ENCODE measurements around the gene IGFBP3. TPM values are rescaled to one million over a fixed set of nuclear protein-coding genes. Genes with fewer than 3 reads are reported as not detected.

IGFBP3 gene
- polyA plus RNA-seq, 1 donor from 2014 or later, result 0.33 TPM

- Mint-ChIP-seq H3K4me1 (peaks cover 3 to 5% (median 3%) of the 10 kb centered on the region in 3 donors), H3K4me3 (no peak overlapping the region), H3K36me3 (no peaks in the 10 kb centered on the region), H3K27ac (no peak overlapping the region), H3K27me3 (peaks cover 37% of the 10 kb centered on the region), H3K9me3 (peaks cover 0 to 2% (median 0%) of the 10 kb centered on the region in 3 donors)
These were observed 4.0 kb downstream of the IGFBP3 start for GRCh38 chr7:45917064-45917463.

- Mint-ChIP-seq H3K27ac (no peak overlapping the region), H3K4me1 (peaks cover 0 to 3% (median 3%) of the 10 kb centered on the region in 3 donors), H3K9me3 (peaks cover 0 to 2% (median 0%) of the 10 kb centered on the region in 3 donors), H3K36me3 (no peaks in the 10 kb centered on the region), H3K27me3 (peaks cover 30% of the 10 kb centered on the region), H3K4me3 (no peak overlapping the region)
These were observed 5.5 kb downstream of the IGFBP3 start for GRCh38 chr7:45915606-45916005.

GRCh38 chr7:45914911-45915310, 6.2 kb downstream of the IGFBP3 start:
- no peak overlapping the region for H3K27ac Mint-ChIP-seq
- no peaks in the 10 kb centered on the region for H3K36me3 Mint-ChIP-seq
- peaks cover 0 to 3% (median 0%) of the 10 kb centered on the region in 3 donors for H3K4me1 Mint-ChIP-seq
- peaks cover 0 to 2% (median 0%) of the 10 kb centered on the region in 3 donors for H3K9me3 Mint-ChIP-seq
- peaks cover 24% of the 10 kb centered on the region for H3K27me3 Mint-ChIP-seq
- H3K4me3 Mint-ChIP-seq, result no peak overlapping the region

GRCh38 chr7:45912972-45913371, 8.1 kb downstream of the IGFBP3 start:
- Mint-ChIP-seq H3K27me3 (peaks cover 12% of the 10 kb centered on the region), H3K9me3 (peaks cover 0 to 3% (median 2%) of the 10 kb centered on the region in 3 donors), H3K36me3 (no peaks in the 10 kb centered on the region), H3K27ac (no peak overlapping the region), H3K4me1 (no peaks in the 10 kb centered on the region), H3K4me3 (no peak overlapping the region)

GRCh38 chr7:45911311-45911710, 9.8 kb downstream of the IGFBP3 start:
- Mint-ChIP-seq H3K27ac (no peak overlapping the region), H3K27me3 (peaks cover 5% of the 10 kb centered on the region), H3K36me3 (no peaks in the 10 kb centered on the region), H3K4me1 (no peaks in the 10 kb centered on the region), H3K4me3 (no peak overlapping the region), H3K9me3 (peaks cover 0 to 6% (median 3%) of the 10 kb centered on the region in 3 donors)

- Mint-ChIP-seq H3K36me3 (no peaks in the 10 kb centered on the region), H3K4me1 (no peaks in the 10 kb centered on the region), H3K4me3 (no peak overlapping the region), H3K9me3 (peaks cover 0 to 6% (median 3%) of the 10 kb centered on the region in 3 donors), H3K27me3 (peaks cover 1% of the 10 kb centered on the region), H3K27ac (no peak overlapping the region)
These were observed 10.2 kb downstream of the IGFBP3 start for GRCh38 chr7:45910855-45911254.

GRCh38 chr7:45909561-45909960, 11.5 kb downstream of the IGFBP3 start:
- no peaks in the 10 kb centered on the region for H3K4me1 Mint-ChIP-seq
- H3K36me3 Mint-ChIP-seq, result no peaks in the 10 kb centered on the region
- H3K9me3 Mint-ChIP-seq, result peaks cover 0 to 6% (median 3%) of the 10 kb centered on the region in 3 donors
- H3K27ac Mint-ChIP-seq, result no peak overlapping the region
- H3K4me3 Mint-ChIP-seq, result no peak overlapping the region
- no peaks in the 10 kb centered on the region for H3K27me3 Mint-ChIP-seq

- H3K4me1 Mint-ChIP-seq, result no peaks in the 10 kb centered on the region
- no peaks in the 10 kb centered on the region for H3K36me3 Mint-ChIP-seq
- H3K27me3 Mint-ChIP-seq, result peaks cover 10% of the 10 kb centered on the region
- no peak overlapping the region for H3K4me3 Mint-ChIP-seq
- H3K27ac Mint-ChIP-seq, result no peak overlapping the region
- H3K9me3 Mint-ChIP-seq, result peaks cover 0 to 12% (median 8%) of the 10 kb centered on the region in 3 donors
These were observed 18.3 kb downstream of the IGFBP3 start for GRCh38 chr7:45902820-45903219.

- Mint-ChIP-seq H3K27ac (no peak overlapping the region), H3K27me3 (peaks cover 15% of the 10 kb centered on the region), H3K9me3 (peaks cover 0 to 12% (median 5%) of the 10 kb centered on the region in 3 donors), H3K4me3 (no peak overlapping the region), H3K36me3 (no peaks in the 10 kb centered on the region), H3K4me1 (no peaks in the 10 kb centered on the region)
These were observed 19.5 kb downstream of the IGFBP3 start for GRCh38 chr7:45901566-45901965.

- Mint-ChIP-seq H3K36me3 (no peaks in the 10 kb centered on the region), H3K9me3 (peaks cover 0 to 7% (median 2%) of the 10 kb centered on the region in 3 donors), H3K27me3 (peaks cover 33% of the 10 kb centered on the region), H3K4me3 (no peak overlapping the region), H3K27ac (no peak overlapping the region), H3K4me1 (no peaks in the 10 kb centered on the region)
These were observed 22.9 kb downstream of the IGFBP3 start for GRCh38 chr7:45898222-45898621.

GRCh38 chr7:45897042-45897690, 23.9 kb downstream of the IGFBP3 start:
- Mint-ChIP-seq H3K36me3 (no peaks in the 10 kb centered on the region), H3K27me3 (peaks cover 33% of the 10 kb centered on the region), H3K4me1 (no peaks in the 10 kb centered on the region), H3K27ac (no peak overlapping the region), H3K9me3 (no peaks in the 10 kb centered on the region), H3K4me3 (no peak overlapping the region)

- no peaks in the 10 kb centered on the region for H3K9me3 Mint-ChIP-seq
- H3K4me1 Mint-ChIP-seq, result peaks cover 0 to 6% (median 2%) of the 10 kb centered on the region in 3 donors
- H3K4me3 Mint-ChIP-seq, result no peak overlapping the region
- no peak overlapping the region for H3K27ac Mint-ChIP-seq
- no peaks in the 10 kb centered on the region for H3K36me3 Mint-ChIP-seq
- peaks cover 34% of the 10 kb centered on the region for H3K27me3 Mint-ChIP-seq
These were observed 26.4 kb downstream of the IGFBP3 start for GRCh38 chr7:45894665-45895062.

- no peak overlapping the region for H3K4me3 Mint-ChIP-seq
- H3K4me1 Mint-ChIP-seq, result peaks cover 0 to 6% (median 2%) of the 10 kb centered on the region in 3 donors
- H3K36me3 Mint-ChIP-seq, result no peaks in the 10 kb centered on the region
- H3K27me3 Mint-ChIP-seq, result peaks cover 39% of the 10 kb centered on the region
- peak overlapping the region in 1 of 3 donors; percentile 54 for H3K27ac Mint-ChIP-seq
- H3K9me3 Mint-ChIP-seq, result no peaks in the 10 kb centered on the region
These were observed 26.9 kb downstream of the IGFBP3 start for GRCh38 chr7:45893996-45894664.

- H3K27ac Mint-ChIP-seq, result no peak overlapping the region
- no peaks in the 10 kb centered on the region for H3K9me3 Mint-ChIP-seq
- no peak overlapping the region for H3K4me3 Mint-ChIP-seq
- H3K27me3 Mint-ChIP-seq, result peaks cover 41% of the 10 kb centered on the region
- H3K36me3 Mint-ChIP-seq, result no peaks in the 10 kb centered on the region
- peaks cover 0 to 6% (median 2%) of the 10 kb centered on the region in 3 donors for H3K4me1 Mint-ChIP-seq
These were observed 27.6 kb downstream of the IGFBP3 start for GRCh38 chr7:45893374-45893995.

- no peak overlapping the region for H3K27ac Mint-ChIP-seq
- H3K36me3 Mint-ChIP-seq, result no peaks in the 10 kb centered on the region
- H3K4me1 Mint-ChIP-seq, result peaks cover 0 to 6% (median 2%) of the 10 kb centered on the region in 3 donors
- H3K4me3 Mint-ChIP-seq, result no peak overlapping the region
- H3K27me3 Mint-ChIP-seq, result peaks cover 44% of the 10 kb centered on the region
- H3K9me3 Mint-ChIP-seq, result no peaks in the 10 kb centered on the region
These were observed 28.6 kb downstream of the IGFBP3 start for GRCh38 chr7:45892407-45893035.
